Endothelial cell of umbilical vein (primary cell): Measurements from ENCODE around the gene FBXL13. TPM values are rescaled to one million over a fixed set of nuclear protein-coding genes. Genes with fewer than 3 reads are reported as not detected.

Experiments used
- BruUV-seq: library from RNA; stranded (reverse); fragments of 400-500 nt; replicated peaks from 2 replicates; lab custom pipeline; 2021; lab: Mats Ljungman, UMichigan
- CTCF ChIA-PET: fragments of 300-600, 350-600 bp; sonication (Branson Sonifier 250); formaldehyde crosslinking; loops from one replicate; lab custom pipeline; 2021; ENCODE audit warnings: antibody characterized with exemption, inconsistent platforms; lab: Charles Lee
- POLR2A ChIA-PET: fragments of 300-600, 350-600 bp; sonication (Branson Sonifier 250); formaldehyde crosslinking; loops from one replicate; lab custom pipeline; 2021; ENCODE audit warnings: antibody characterized with exemption, inconsistent platforms; lab: Charles Lee
- DNase-seq: peaks from one replicate; pipeline ENCODE4 v3.0.0-alpha.2; 2011; ENCODE audit warnings: low read depth, low spot score
- FAIRE-seq: peaks from 2 replicates; lab custom pipeline; 2011; peaks lifted over from hg19 to GRCh38; lab: Jason Lieb, UNC
- H2AFZ ChIP-seq: 2 replicates; pipeline ENCODE4 v1.6.0; 2012; ENCODE audit warnings: low read depth, low read length, control low read depth, inconsistent platforms
- H3K27ac ChIP-seq: 2 replicates; pipeline ENCODE4 v1.5.1; 2011; ENCODE audit warnings: low read depth, mild to moderate bottlenecking, control low read depth, low read length, moderate library complexity; ENCODE audit not compliant: insufficient read depth
- H3K27me3 ChIP-seq, 2 experiments: 2 replicates each; pipeline versions ENCODE4 v1.6.0 to v1.6.1; 2011; ENCODE audit warnings: low read length in 2 of 2, mixed read lengths in 1 of 2; ENCODE audit not compliant: control insufficient read depth in 2 of 2, insufficient read depth in 2 of 2
- H3K36me3 ChIP-seq, 2 experiments: 2 replicates in 1 of 2; 3 replicates in 1 of 2; pipeline ENCODE4 v1.5.1; 2011; ENCODE audit warnings: low read length in 2 of 2, mild to moderate bottlenecking in 1 of 2, moderate library complexity in 1 of 2; ENCODE audit not compliant: control insufficient read depth in 2 of 2, insufficient read depth in 2 of 2; ENCODE audit errors: extremely low read depth in 1 of 2
- H3K4me1 ChIP-seq: 3 replicates; pipeline ENCODE4 v1.5.1; 2011; ENCODE audit warnings: mild to moderate bottlenecking, low read length; ENCODE audit not compliant: control insufficient read depth, insufficient read depth; ENCODE audit errors: extremely low read depth
- H3K4me2 ChIP-seq: 2 replicates; pipeline ENCODE4 v1.6.1; 2011; ENCODE audit warnings: low read length, control low read depth, mixed read lengths; ENCODE audit not compliant: insufficient read depth
- H3K4me3 ChIP-seq, 3 experiments: fragments of 200-600 bp in 1 of 3; sonication (generic), shearing (Covaris generic) in 1 of 3; replicated peaks in 1 of 3; 2 replicates each; pipeline ENCODE4 v1.5.1; 2011 to 2016; ENCODE audit warnings: control low read depth in 3 of 3, low read length in 3 of 3, mild to moderate bottlenecking in 2 of 3, inconsistent platforms in 1 of 3, low read depth in 1 of 3, moderate library complexity in 1 of 3; ENCODE audit not compliant: insufficient read depth in 1 of 3
- H3K79me2 ChIP-seq: 2 replicates; pipeline ENCODE4 v1.6.0; 2012; ENCODE audit warnings: low read length, inconsistent platforms; ENCODE audit not compliant: control insufficient read depth, insufficient read depth
- H3K9ac ChIP-seq: replicated peaks from 2 replicates; pipeline ENCODE3; 2011; ENCODE audit warnings: low read length, control low read depth; ENCODE audit not compliant: insufficient read depth; ENCODE audit errors: extremely low read depth
- H3K9me1 ChIP-seq: replicated peaks from 3 replicates; pipeline ENCODE4 v1.6.0; 2011; ENCODE audit warnings: mild to moderate bottlenecking, low read length; ENCODE audit not compliant: control insufficient read depth, insufficient read depth; ENCODE audit errors: extremely low read depth
- H3K9me3 ChIP-seq: replicated peaks from 2 replicates; pipeline ENCODE4 v1.5.1; 2012; ENCODE audit warnings: low read length, inconsistent platforms; ENCODE audit not compliant: control insufficient read depth, insufficient read depth
- H4K20me1 ChIP-seq: replicated peaks from 2 replicates; pipeline ENCODE3; 2011; ENCODE audit warnings: mild to moderate bottlenecking, low read length; ENCODE audit not compliant: control insufficient read depth, insufficient read depth; ENCODE audit errors: extremely low read depth
- CTCF ChIP-seq, 2 donors: IDR thresholded peaks; 1 replicate in 1 of 2; 2 replicates in 1 of 2; pipeline ENCODE4 v1.5.1; 2011; ENCODE audit warnings: low read length in 2 of 2, mild to moderate bottlenecking in 2 of 2, moderate library complexity in 2 of 2, control low read depth in 1 of 2, inconsistent platforms in 1 of 2, low read depth in 1 of 2; ENCODE audit not compliant: insufficient read depth in 1 of 2; ENCODE audit errors: extremely low read depth in 1 of 2
- EZH2 ChIP-seq: IDR thresholded peaks from 2 replicates; pipeline ENCODE4 v1.6.1; 2012; ENCODE audit warnings: borderline replicate concordance, low read depth, mild to moderate bottlenecking, moderate library complexity, low read length, inconsistent platforms; ENCODE audit not compliant: severe bottlenecking
- FOS ChIP-seq: IDR thresholded peaks from 2 replicates; pipeline ENCODE4 v1.6.1; 2011; ENCODE audit warnings: mild to moderate bottlenecking, low read length, moderate library complexity, borderline replicate concordance; ENCODE audit not compliant: insufficient read depth
- GATA2 ChIP-seq: IDR thresholded peaks from 2 replicates; pipeline ENCODE4 v1.7.0; 2011; ENCODE audit warnings: low read depth, mild to moderate bottlenecking, moderate library complexity, mixed read lengths, low read length; ENCODE audit not compliant: insufficient read length, insufficient read depth
- JUN ChIP-seq: IDR thresholded peaks from 2 replicates; pipeline ENCODE4 v1.6.1; 2011; ENCODE audit warnings: borderline replicate concordance, low read depth; ENCODE audit not compliant: insufficient read length, insufficient read depth
- MAX ChIP-seq: IDR thresholded peaks from 2 replicates; pipeline ENCODE4 v1.6.1; 2011; ENCODE audit not compliant: insufficient read depth, insufficient read length
- MYC ChIP-seq: IDR thresholded peaks from one replicate; pipeline ENCODE4 v1.6.1; 2011; ENCODE audit warnings: mild to moderate bottlenecking, low read depth, low read length
- POLR2A ChIP-seq: IDR thresholded peaks from 2 replicates; pipeline ENCODE4 v1.6.1; 2012; ENCODE audit warnings: low read depth, mild to moderate bottlenecking, control low read depth, low read length
- POLR2AphosphoS5 ChIP-seq: IDR thresholded peaks from 2 replicates; pipeline ENCODE4 v1.6.1; 2012; ENCODE audit warnings: low read depth, mild to moderate bottlenecking, control low read depth, low read length, moderate library complexity; ENCODE audit not compliant: insufficient read depth
- dilution Hi-C: fragments of 300-500 bp; cut with MboI; formaldehyde crosslinking; loops from one replicate; pipeline ENCODE4 v1.15.0; 2019; ENCODE audit warnings: low sequenced_read_pairs; ENCODE audit not compliant: extremely low pct_ligation_motif_present
- intact Hi-C: fragments of 100-400 bp; cut with micrococcal nuclease; formaldehyde crosslinking; loops from one replicate; pipeline ENCODE4 v1.10.0; 2022
- polyA plus RNA-seq, 4 experiments: library from polyadenylated mRNA; depleted of rRNA in 3 of 4; stranded (reverse) in 3 of 4; unstranded in 1 of 4; fragments of >200 nt; gene quantifications; 2 replicates each; pipeline versions ENCODE4 v1.2.1 to v1.2.3, GENCODE V29; 2011 to 2012; ENCODE audit warnings: missing spikeins in 1 of 4
- total RNA-seq: library from RNA; stranded (reverse); gene quantifications from 2 replicates; pipeline ENCODE4 v1.2.3, GENCODE V29; 2021

FBXL13 gene
- total and polyA plus RNA-seq, 2 donors (not counting 3 experiments of a cell fraction or from before 2014, with no cell fraction given): 3.9 to 4.6 TPM

- Histone ChIP-seq H3K4me1 (peaks cover 15% of the 10 kb centered on the region), H3K27ac (no peak overlapping the region), H3K36me3 (no peaks in the 10 kb centered on the region), H2AFZ (no peak overlapping the region), H3K9me1 (no peaks in the 10 kb centered on the region), H3K9me3 (no peaks in the 10 kb centered on the region), H3K4me2 (no peak overlapping the region), H3K27me3 (no peaks in the 10 kb centered on the region), H3K4me3 (no peak overlapping the region), H3K9ac (no peak overlapping the region), H3K79me2 (no peaks in the 10 kb centered on the region), H4K20me1 (no peaks in the 10 kb centered on the region)
- ChIA-PET POLR2A (no interaction called here), CTCF (interaction anchor here (0.8 to 3.0 kb wide), 4 partner anchors 10 to 144 kb away, joined by 3 to 17 read pairs (median 6); no protein-coding TSS in a partner anchor)
- dilution Hi-C loops: no loop called here
- FAIRE-seq (no peak), DNase-seq (no peak)
- TF ChIP-seq POLR2A (no peak), FOS (no peak), MAX (no peak), MYC (no peak), POLR2AphosphoS5 (no peak)
- intact Hi-C loops: no loop called here
- BruUV-seq: no TSS peak
Measured at GRCh38 chr7:102917436-102918353, 156.9 kb downstream of the FBXL13 start.

GRCh38 chr7:102916881-102917280, 157.7 kb downstream of the FBXL13 start:
- intact Hi-C loops (no loop called here), dilution Hi-C loops (no loop called here)
- H3K4me2 ChIP-seq: no peak overlapping the region
- POLR2A ChIA-PET: no interaction called here
- H3K4me1 ChIP-seq: peaks cover 20% of the 10 kb centered on the region
- TF ChIP-seq JUN: no peak
- TF ChIP-seq CTCF (IDR thresholded peaks at IDR 0.05; ENCODE audit: extremely low read depth in 1 of 2, insufficient read depth in 1 of 2, low read depth in 1 of 2, low read length in 2 of 2): no peak
- no peak for TF ChIP-seq POLR2A
- no peak for TF ChIP-seq GATA2
- no peak for TF ChIP-seq FOS
- TF ChIP-seq POLR2AphosphoS5: no peak
- TF ChIP-seq MYC: no peak
- TF ChIP-seq MAX: no peak
- no peak for TF ChIP-seq EZH2
- no peak overlapping the region for H3K4me3 ChIP-seq
- H2AFZ ChIP-seq: no peak overlapping the region
- H3K9me3 ChIP-seq: no peaks in the 10 kb centered on the region
- no TSS peak for BruUV-seq
- H3K9me1 ChIP-seq: no peaks in the 10 kb centered on the region
- DNase-seq (no peak), FAIRE-seq (no peak)
- no peaks in the 10 kb centered on the region for H3K27me3 ChIP-seq
- no peaks in the 10 kb centered on the region for H4K20me1 ChIP-seq
- H3K9ac ChIP-seq: no peak overlapping the region
- no peaks in the 10 kb centered on the region for H3K36me3 ChIP-seq
- no peak overlapping the region for H3K27ac ChIP-seq
- H3K79me2 ChIP-seq: no peaks in the 10 kb centered on the region
- CTCF ChIA-PET: interaction anchor here (0.7 to 3.0 kb wide), 9 partner anchors 11 to 145 kb away, joined by 3 to 17 read pairs (median 4); no protein-coding TSS in a partner anchor
